ENCODE measurements around the gene AMT. TPM values are rescaled to one million over a fixed set of nuclear protein-coding genes. Genes with fewer than 3 reads are reported as not detected.

Gene AMT
- total and polyA plus RNA-seq, 2 donors (not counting 1 experiment from before 2014, with no cell fraction given): 2.6 to 2.7 TPM

GRCh38 chr3:49413338-49413734, 8.9 kb downstream of the AMT start:
- peaks cover 5% of the 10 kb centered on the region for H4K20me1 ChIP-seq (ENCODE audit: control insufficient read depth, extremely low read depth, insufficient read depth, low read length)
- TF ChIP-seq CTCF (conservative IDR thresholded peaks at IDR 0.05 in 1 of 2, IDR thresholded peaks at IDR 0.05 in 1 of 2; ENCODE audit: low read depth in 1 of 2, low read length in 2 of 2) (no peak), EZH2 (IDR thresholded peaks at IDR 0.05; ENCODE audit: low read length, missing control alignments) (no peak)
- peaks cover 51% of the 10 kb centered on the region for H3K79me2 ChIP-seq (ENCODE audit: control insufficient read depth, insufficient read depth, low read length)
- H3K27ac ChIP-seq (ENCODE audit: insufficient read depth, low read length): peak overlapping the region; percentile 94
- peak overlapping the region; percentile 97 for H3K4me2 ChIP-seq (ENCODE audit: extremely low read depth, insufficient read depth, low read length)
- peaks cover 13% of the 10 kb centered on the region for H3K36me3 ChIP-seq (ENCODE audit: control insufficient read depth, insufficient read depth, low read length)
- H2AFZ ChIP-seq (ENCODE audit: low read length): no peak overlapping the region
- no peak for DNase-seq (ENCODE audit: low read depth in 2 of 2)
- peak overlapping the region; percentile 65 to 96 (median 76) for H3K4me3 ChIP-seq (replicated peaks in 1 of 4; ENCODE audit: control extremely low read depth in 1 of 4, insufficient read depth in 1 of 4, low read depth in 3 of 4, low read length in 4 of 4)
- H3K9ac ChIP-seq (ENCODE audit: insufficient read depth, low read length): no peak overlapping the region
- peaks cover 3% of the 10 kb centered on the region for H3K4me1 ChIP-seq (ENCODE audit: control insufficient read depth, extremely low read depth, insufficient read depth, low read length)
- no peaks in the 10 kb centered on the region for H3K9me3 ChIP-seq (ENCODE audit: control insufficient read depth, insufficient read depth, low read depth, low read length)
- no peaks in the 10 kb centered on the region for H3K27me3 ChIP-seq (ENCODE audit: control insufficient read depth, insufficient read depth, low read length)

GRCh38 chr3:49412632-49413337, 9.5 kb downstream of the AMT start:
- DNase-seq (ENCODE audit: low read depth in 2 of 2): peak in 1 of 2 donors; percentile 39
- Histone ChIP-seq H3K4me2 (ENCODE audit: extremely low read depth, insufficient read depth, low read length) (peak overlapping the region; percentile 97), H3K9me3 (ENCODE audit: control insufficient read depth, insufficient read depth, low read depth, low read length) (no peaks in the 10 kb centered on the region), H3K79me2 (ENCODE audit: control insufficient read depth, insufficient read depth, low read length) (peaks cover 57% of the 10 kb centered on the region), H2AFZ (ENCODE audit: low read length) (peak overlapping the region; percentile 25), H3K27me3 (ENCODE audit: control insufficient read depth, insufficient read depth, low read length) (no peaks in the 10 kb centered on the region), H3K4me3 (replicated peaks in 1 of 4; ENCODE audit: control extremely low read depth in 1 of 4, insufficient read depth in 1 of 4, low read depth in 3 of 4, low read length in 4 of 4) (peak overlapping the region; percentile 65 to 96 (median 76)), H4K20me1 (ENCODE audit: control insufficient read depth, extremely low read depth, insufficient read depth, low read length) (peaks cover 5% of the 10 kb centered on the region), H3K9ac (ENCODE audit: insufficient read depth, low read length) (peak overlapping the region; percentile 94), H3K36me3 (ENCODE audit: control insufficient read depth, insufficient read depth, low read length) (peaks cover 13% of the 10 kb centered on the region), H3K27ac (ENCODE audit: insufficient read depth, low read length) (peak overlapping the region; percentile 94), H3K4me1 (ENCODE audit: control insufficient read depth, extremely low read depth, insufficient read depth, low read length) (peaks cover 3% of the 10 kb centered on the region)
- TF ChIP-seq CTCF (conservative IDR thresholded peaks at IDR 0.05 in 1 of 2, IDR thresholded peaks at IDR 0.05 in 1 of 2; ENCODE audit: low read depth in 1 of 2, low read length in 2 of 2): no peak
- no peak for TF ChIP-seq EZH2 (IDR thresholded peaks at IDR 0.05; ENCODE audit: low read length, missing control alignments)

GRCh38 chr3:49411968-49412631, 10.2 kb downstream of the AMT start, which contains the start of the genes RHOA and TCTA:
Gene RHOA, minus strand, starts transcription at chr3:49411976. Its CDS starts 36,387 bp downstream, at chr3:49375589.
Gene TCTA, plus strand, starts transcription at chr3:49412423. Its CDS starts 4 bp downstream, at chr3:49412427.
- Histone ChIP-seq H3K9ac (ENCODE audit: insufficient read depth, low read length) (peak within 1 kb of the TSS; percentile 98), H2AFZ (ENCODE audit: low read length) (peak within 1 kb of the TSS; percentile 31), H3K4me3 (replicated peaks in 1 of 4; ENCODE audit: control extremely low read depth in 1 of 4, insufficient read depth in 1 of 4, low read depth in 3 of 4, low read length in 4 of 4) (peak within 1 kb of the TSS; percentile 84 to 98 (median 96)), H3K36me3 (ENCODE audit: control insufficient read depth, insufficient read depth, low read length) (peaks cover 10% of the 10 kb centered on the region), H3K27me3 (ENCODE audit: control insufficient read depth, insufficient read depth, low read length) (no peaks in the 10 kb centered on the region), H3K27ac (ENCODE audit: insufficient read depth, low read length) (peak within 1 kb of the TSS; percentile 94), H3K4me2 (ENCODE audit: extremely low read depth, insufficient read depth, low read length) (peak within 1 kb of the TSS; percentile 97), H3K79me2 (ENCODE audit: control insufficient read depth, insufficient read depth, low read length) (peaks cover 64% of the 10 kb centered on the region), H3K4me1 (ENCODE audit: control insufficient read depth, extremely low read depth, insufficient read depth, low read length) (peaks cover 3% of the 10 kb centered on the region), H3K9me3 (ENCODE audit: control insufficient read depth, insufficient read depth, low read depth, low read length) (no peaks in the 10 kb centered on the region), H4K20me1 (ENCODE audit: control insufficient read depth, extremely low read depth, insufficient read depth, low read length) (peaks cover 5% of the 10 kb centered on the region)
- TF ChIP-seq EZH2 (IDR thresholded peaks at IDR 0.05; ENCODE audit: low read length, missing control alignments) (no peak), CTCF (conservative IDR thresholded peaks at IDR 0.05 in 1 of 2, IDR thresholded peaks at IDR 0.05 in 1 of 2; ENCODE audit: low read depth in 1 of 2, low read length in 2 of 2) (no peak)
- peak; percentile 100 for DNase-seq (ENCODE audit: low read depth in 2 of 2)

Measured in fibroblast of lung (primary cell).